Effector memory CD4-positive, alpha-beta T cell (primary cell): ENCODE results near the gene EFCAB8.

Source experiments
- DNase-seq, 3 donors: peaks; one replicate each; pipeline ENCODE4 v3.0.0-alpha.2; 2020
- H3K27ac ChIP-seq: 2 replicates; pipeline ENCODE4 v1.7.0; 2013; ENCODE audit warnings: mild to moderate bottlenecking, low read length, moderate library complexity; ENCODE audit not compliant: insufficient read depth, poor library complexity, severe bottlenecking
- H3K27me3 ChIP-seq: replicated peaks from 2 replicates; pipeline ENCODE4 v1.7.0; 2013; ENCODE audit warnings: mild to moderate bottlenecking, low read length; ENCODE audit not compliant: insufficient read depth, control insufficient read depth, poor library complexity, severe bottlenecking
- H3K36me3 ChIP-seq: 2 replicates; pipeline ENCODE4 v1.7.0; 2013; ENCODE audit warnings: mild to moderate bottlenecking, low read length, moderate library complexity; ENCODE audit not compliant: control insufficient read depth, insufficient read depth
- H3K4me1 ChIP-seq: 2 replicates; pipeline ENCODE4 v1.7.0; 2013; ENCODE audit warnings: low read length, mild to moderate bottlenecking; ENCODE audit not compliant: control insufficient read depth, insufficient read depth, poor library complexity, severe bottlenecking
- H3K4me3 ChIP-seq: 2 replicates; pipeline ENCODE4 v1.7.0; 2013; ENCODE audit warnings: low read length, low read depth, mild to moderate bottlenecking; ENCODE audit not compliant: insufficient read depth, poor library complexity, severe bottlenecking
- H3K9me3 ChIP-seq: 2 replicates; pipeline ENCODE4 v1.7.0; 2013; ENCODE audit warnings: mild to moderate bottlenecking, low read length, moderate library complexity; ENCODE audit not compliant: control insufficient read depth

EFCAB8 gene

DNA sequence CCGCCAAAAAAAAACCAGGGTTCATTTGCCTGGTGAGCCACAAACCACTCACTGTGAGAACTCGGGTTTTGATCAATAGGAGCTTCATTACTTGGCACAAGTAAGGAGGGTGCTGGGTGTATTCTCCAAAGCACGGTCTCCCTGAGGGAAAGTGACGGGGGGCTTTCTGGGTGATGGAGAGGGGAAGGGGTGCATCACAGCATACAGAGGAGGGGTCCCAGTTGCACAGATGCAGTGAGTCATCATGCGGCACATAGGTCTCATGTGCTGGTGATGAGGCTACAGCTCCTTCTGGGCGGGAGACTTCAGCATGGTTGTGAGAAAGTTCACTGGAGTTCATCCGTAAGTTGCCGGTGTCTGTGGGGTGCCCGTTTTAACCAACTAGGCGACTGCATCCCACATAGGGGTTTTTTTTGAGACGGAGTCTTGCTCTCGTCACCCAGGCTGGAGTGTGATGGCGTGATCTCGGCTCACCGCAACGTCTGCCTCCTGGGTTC lies 109.3 kb downstream of the EFCAB8 start:
- Histone ChIP-seq H3K27me3 (no peaks in the 10 kb centered on the region), H3K4me3 (no peak overlapping the region), H3K36me3 (no peaks in the 10 kb centered on the region), H3K4me1 (peaks cover 78% of the 10 kb centered on the region), H3K9me3 (no peaks in the 10 kb centered on the region), H3K27ac (peak overlapping the region; percentile 98)
- peak; percentile 45 to 75 (median 69) for DNase-seq

DNA sequence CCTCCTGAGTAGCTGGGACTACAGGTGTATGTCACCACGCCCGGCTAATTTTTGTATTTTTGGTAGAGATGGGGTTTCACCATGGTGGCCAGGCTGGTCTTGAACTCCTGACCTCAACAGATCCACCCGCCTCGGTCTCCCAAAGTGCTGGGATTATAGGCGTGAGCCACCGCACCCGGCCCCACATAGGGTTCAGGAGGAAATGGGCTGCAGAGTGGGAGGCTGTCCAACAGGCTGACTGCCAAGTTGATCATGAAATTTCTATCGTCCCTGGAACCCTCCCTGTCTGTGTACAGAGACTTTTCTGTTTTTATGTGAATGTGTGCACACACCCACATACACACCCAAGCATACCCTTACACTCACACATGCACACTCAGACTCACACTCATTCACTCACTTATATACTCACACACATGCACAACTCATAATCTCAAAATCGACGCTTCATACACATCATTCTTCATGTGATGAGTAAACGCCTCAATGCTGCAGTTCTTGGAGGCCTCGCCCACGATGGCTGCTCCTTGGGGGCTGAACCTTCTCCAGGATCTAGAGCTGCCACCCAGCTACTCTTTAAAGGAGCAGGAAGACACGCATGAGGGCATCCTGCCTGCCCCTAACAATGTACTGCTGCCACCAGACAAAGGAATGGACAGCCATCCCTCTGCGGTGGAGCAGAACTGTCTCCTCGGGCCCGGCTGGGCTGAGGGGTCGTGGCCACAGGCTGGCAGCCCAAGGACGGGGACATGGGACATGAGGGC lies 109.9 kb downstream of the EFCAB8 start:
- peak overlapping the region; percentile 98 for H3K27ac ChIP-seq
- DNase-seq, result no peak
- H3K4me1 ChIP-seq, result peaks cover 84% of the 10 kb centered on the region
- no peaks in the 10 kb centered on the region for H3K36me3 ChIP-seq
- H3K27me3 ChIP-seq, result no peaks in the 10 kb centered on the region
- H3K4me3 ChIP-seq, result no peak overlapping the region
- no peaks in the 10 kb centered on the region for H3K9me3 ChIP-seq

DNA sequence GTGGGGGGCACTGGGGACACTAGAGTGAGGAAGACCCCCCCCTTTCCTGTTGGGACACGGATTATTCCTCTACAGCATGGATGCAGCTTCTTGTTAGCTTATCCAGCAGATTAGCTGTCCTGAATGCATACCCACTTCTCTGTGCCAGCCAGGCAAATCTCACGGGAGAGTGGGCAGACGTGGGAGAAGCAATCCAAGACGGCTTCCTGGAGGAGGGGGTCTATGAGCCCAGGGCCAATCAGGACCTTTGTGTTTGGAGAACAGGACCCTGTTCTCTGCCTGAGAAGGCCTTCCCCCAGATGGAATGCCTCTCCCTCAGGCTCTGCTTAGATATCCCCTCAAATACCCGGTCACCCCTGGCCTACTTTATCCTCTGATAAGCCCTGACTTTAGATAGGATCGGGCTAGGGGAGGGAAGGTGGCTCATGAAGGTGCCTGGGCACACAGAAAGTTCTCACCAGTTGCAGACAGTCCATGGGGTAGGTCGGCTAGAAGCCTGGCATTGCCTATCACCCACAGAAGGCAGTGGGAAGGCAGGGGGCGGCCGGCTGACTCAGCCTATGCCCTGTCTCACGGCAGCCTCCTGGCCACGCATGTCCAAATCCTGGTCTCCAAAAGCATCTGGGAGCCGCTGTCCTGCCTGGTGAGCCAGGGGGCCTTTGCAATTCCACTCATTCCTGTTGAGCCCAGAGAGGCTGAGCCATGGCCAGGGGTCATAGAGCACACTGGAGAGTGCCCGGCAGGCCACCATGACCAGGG lies 110.8 kb downstream of the EFCAB8 start:
- Histone ChIP-seq H3K4me1 (peaks cover 91% of the 10 kb centered on the region), H3K36me3 (no peaks in the 10 kb centered on the region), H3K27me3 (no peaks in the 10 kb centered on the region), H3K9me3 (no peaks in the 10 kb centered on the region), H3K27ac (peak overlapping the region; percentile 98), H3K4me3 (no peak overlapping the region)
- DNase-seq, result no peak

GRCh38 chr20:32970115-32970972 lies 111.6 kb downstream of the EFCAB8 start:
- Histone ChIP-seq H3K36me3 (no peaks in the 10 kb centered on the region), H3K27ac (peak overlapping the region; percentile 98), H3K9me3 (no peaks in the 10 kb centered on the region), H3K4me1 (peaks cover 87% of the 10 kb centered on the region), H3K4me3 (no peak overlapping the region), H3K27me3 (no peaks in the 10 kb centered on the region)
- no peak for DNase-seq

DNA sequence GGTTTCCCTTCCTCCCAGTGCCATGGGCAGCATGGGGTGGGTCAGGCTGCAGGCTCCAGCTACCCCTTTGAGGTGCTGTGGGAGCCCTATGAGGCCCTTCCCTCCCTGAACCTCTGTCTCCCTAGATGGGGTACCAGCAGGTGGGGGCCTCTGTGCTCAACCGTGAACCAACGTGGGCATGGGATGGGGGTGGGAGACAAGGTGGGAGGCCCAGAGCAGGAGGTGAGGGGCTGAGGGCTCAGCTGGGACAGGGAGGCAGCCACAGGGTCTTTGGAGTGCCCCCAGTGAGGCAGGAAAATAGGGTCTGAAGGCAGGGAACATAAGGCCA lies 112.2 kb downstream of the EFCAB8 start:
- Histone ChIP-seq H3K4me3 (no peak overlapping the region), H3K36me3 (no peaks in the 10 kb centered on the region), H3K9me3 (peaks cover 1% of the 10 kb centered on the region), H3K27ac (peak overlapping the region; percentile 98), H3K27me3 (no peaks in the 10 kb centered on the region), H3K4me1 (peaks cover 84% of the 10 kb centered on the region)
- DNase-seq, result no peak

DNA sequence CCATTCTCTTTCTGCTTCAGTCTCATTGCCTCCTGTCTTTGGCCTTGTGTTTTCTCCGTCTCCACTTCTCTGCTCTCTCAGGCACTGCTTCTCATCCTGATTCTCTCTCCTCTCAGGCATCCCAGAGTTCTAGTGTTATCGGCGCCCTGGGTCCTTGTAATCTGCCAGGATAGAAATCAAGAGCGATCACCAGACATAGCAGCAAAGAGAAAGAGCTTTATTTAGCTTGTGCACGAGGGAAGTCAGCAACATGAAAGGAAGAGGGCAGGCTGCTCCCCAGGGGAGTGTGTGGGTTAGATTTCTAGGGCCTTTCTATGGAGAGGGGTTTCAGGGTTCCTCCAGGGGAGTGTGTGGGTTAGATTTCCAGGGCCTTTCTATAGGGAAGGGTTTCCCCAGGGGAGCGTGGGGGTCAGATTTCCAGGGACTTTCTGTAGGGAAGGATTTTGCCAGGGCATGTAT lies 113.0 kb downstream of the EFCAB8 start:
- no peaks in the 10 kb centered on the region for H3K36me3 ChIP-seq
- peaks cover 9% of the 10 kb centered on the region for H3K9me3 ChIP-seq
- H3K27me3 ChIP-seq, result no peaks in the 10 kb centered on the region
- DNase-seq, result peak in 1 of 3 donors; percentile 16
- H3K27ac ChIP-seq, result peak overlapping the region; percentile 98
- H3K4me1 ChIP-seq, result peaks cover 78% of the 10 kb centered on the region
- H3K4me3 ChIP-seq, result peak overlapping the region; percentile 16

- Histone ChIP-seq H3K36me3 (no peaks in the 10 kb centered on the region), H3K27me3 (no peaks in the 10 kb centered on the region), H3K9me3 (peaks cover 16% of the 10 kb centered on the region), H3K4me1 (peaks cover 71% of the 10 kb centered on the region), H3K4me3 (peak overlapping the region; percentile 16), H3K27ac (peak overlapping the region; percentile 98)
- peak; percentile 84 for DNase-seq
These were observed 113.7 kb downstream of the EFCAB8 start for GRCh38 chr20:32972181-32973076.

DNA sequence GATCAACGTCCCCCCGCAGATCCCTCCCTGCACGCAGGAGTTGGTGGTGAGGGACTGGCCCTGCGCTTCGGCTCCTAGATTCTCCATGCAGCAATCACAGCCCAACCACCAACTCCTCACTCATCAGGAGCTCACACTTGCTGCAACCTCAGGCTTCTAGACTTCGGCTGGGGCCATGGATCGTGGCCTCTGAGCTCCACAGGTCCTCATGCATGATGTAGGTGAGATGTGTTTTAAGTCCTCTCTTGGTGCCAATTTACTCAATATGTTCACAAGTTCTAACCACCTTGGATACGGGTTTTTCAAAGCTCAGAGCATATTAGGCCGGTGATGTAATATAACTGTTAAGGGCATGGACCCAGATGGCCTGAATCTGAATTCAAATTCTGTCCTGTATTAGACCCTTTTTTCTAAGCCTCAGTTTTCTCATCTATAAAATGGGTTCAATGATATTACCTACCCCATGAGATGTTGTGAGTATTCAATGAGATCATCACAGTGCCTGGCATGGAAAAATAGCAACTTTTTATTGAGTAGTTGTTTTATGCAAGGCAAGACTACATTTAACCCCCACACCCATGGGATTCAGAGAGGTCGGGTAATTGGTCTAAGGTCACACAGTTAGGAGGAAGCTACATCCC lies 114.5 kb downstream of the EFCAB8 start:
- H3K9me3 ChIP-seq, result peaks cover 16% of the 10 kb centered on the region
- H3K4me3 ChIP-seq, result peak overlapping the region; percentile 16
- H3K36me3 ChIP-seq, result no peaks in the 10 kb centered on the region
- peak overlapping the region; percentile 98 for H3K27ac ChIP-seq
- no peaks in the 10 kb centered on the region for H3K27me3 ChIP-seq
- DNase-seq, result no peak
- H3K4me1 ChIP-seq, result peaks cover 63% of the 10 kb centered on the region
